Endothelial cell of umbilical vein (primary cell): ENCODE data around the gene TDP1. TPM values are rescaled to one million over a fixed set of nuclear protein-coding genes. Genes with fewer than 3 reads are reported as not detected.

Source experiments
- BruUV-seq: library from RNA; stranded (reverse); fragments of 400-500 nt; replicated peaks from 2 replicates; lab custom pipeline; 2021; lab: Mats Ljungman, UMichigan
- CTCF ChIA-PET: fragments of 300-600, 350-600 bp; sonication (Branson Sonifier 250); formaldehyde crosslinking; loops from one replicate; lab custom pipeline; 2021; ENCODE audit warnings: antibody characterized with exemption, inconsistent platforms; lab: Charles Lee
- POLR2A ChIA-PET: fragments of 300-600, 350-600 bp; sonication (Branson Sonifier 250); formaldehyde crosslinking; loops from one replicate; lab custom pipeline; 2021; ENCODE audit warnings: antibody characterized with exemption, inconsistent platforms; lab: Charles Lee
- DNase-seq: peaks from one replicate; pipeline ENCODE4 v3.0.0-alpha.2; 2011; ENCODE audit warnings: low read depth, low spot score
- FAIRE-seq: peaks from 2 replicates; lab custom pipeline; 2011; peaks lifted over from hg19 to GRCh38; lab: Jason Lieb, UNC
- H2AFZ ChIP-seq: 2 replicates; pipeline ENCODE4 v1.6.0; 2012; ENCODE audit warnings: low read depth, low read length, control low read depth, inconsistent platforms
- H3K27ac ChIP-seq: 2 replicates; pipeline ENCODE4 v1.5.1; 2011; ENCODE audit warnings: low read depth, mild to moderate bottlenecking, control low read depth, low read length, moderate library complexity; ENCODE audit not compliant: insufficient read depth
- H3K27me3 ChIP-seq, 2 experiments: 2 replicates each; pipeline versions ENCODE4 v1.6.0 to v1.6.1; 2011; ENCODE audit warnings: low read length in 2 of 2, mixed read lengths in 1 of 2; ENCODE audit not compliant: control insufficient read depth in 2 of 2, insufficient read depth in 2 of 2
- H3K36me3 ChIP-seq, 2 experiments: 2 replicates in 1 of 2; 3 replicates in 1 of 2; pipeline ENCODE4 v1.5.1; 2011; ENCODE audit warnings: low read length in 2 of 2, mild to moderate bottlenecking in 1 of 2, moderate library complexity in 1 of 2; ENCODE audit not compliant: control insufficient read depth in 2 of 2, insufficient read depth in 2 of 2; ENCODE audit errors: extremely low read depth in 1 of 2
- H3K4me1 ChIP-seq: 3 replicates; pipeline ENCODE4 v1.5.1; 2011; ENCODE audit warnings: mild to moderate bottlenecking, low read length; ENCODE audit not compliant: control insufficient read depth, insufficient read depth; ENCODE audit errors: extremely low read depth
- H3K4me2 ChIP-seq: 2 replicates; pipeline ENCODE4 v1.6.1; 2011; ENCODE audit warnings: low read length, control low read depth, mixed read lengths; ENCODE audit not compliant: insufficient read depth
- H3K4me3 ChIP-seq, 3 experiments: fragments of 200-600 bp in 1 of 3; sonication (generic), shearing (Covaris generic) in 1 of 3; replicated peaks in 1 of 3; 2 replicates each; pipeline ENCODE4 v1.5.1; 2011 to 2016; ENCODE audit warnings: control low read depth in 3 of 3, low read length in 3 of 3, mild to moderate bottlenecking in 2 of 3, inconsistent platforms in 1 of 3, low read depth in 1 of 3, moderate library complexity in 1 of 3; ENCODE audit not compliant: insufficient read depth in 1 of 3
- H3K79me2 ChIP-seq: 2 replicates; pipeline ENCODE4 v1.6.0; 2012; ENCODE audit warnings: low read length, inconsistent platforms; ENCODE audit not compliant: control insufficient read depth, insufficient read depth
- H3K9ac ChIP-seq: replicated peaks from 2 replicates; pipeline ENCODE3; 2011; ENCODE audit warnings: low read length, control low read depth; ENCODE audit not compliant: insufficient read depth; ENCODE audit errors: extremely low read depth
- H3K9me1 ChIP-seq: replicated peaks from 3 replicates; pipeline ENCODE4 v1.6.0; 2011; ENCODE audit warnings: mild to moderate bottlenecking, low read length; ENCODE audit not compliant: control insufficient read depth, insufficient read depth; ENCODE audit errors: extremely low read depth
- H3K9me3 ChIP-seq: replicated peaks from 2 replicates; pipeline ENCODE4 v1.5.1; 2012; ENCODE audit warnings: low read length, inconsistent platforms; ENCODE audit not compliant: control insufficient read depth, insufficient read depth
- H4K20me1 ChIP-seq: replicated peaks from 2 replicates; pipeline ENCODE3; 2011; ENCODE audit warnings: mild to moderate bottlenecking, low read length; ENCODE audit not compliant: control insufficient read depth, insufficient read depth; ENCODE audit errors: extremely low read depth
- EZH2 ChIP-seq: IDR thresholded peaks from 2 replicates; pipeline ENCODE4 v1.6.1; 2012; ENCODE audit warnings: borderline replicate concordance, low read depth, mild to moderate bottlenecking, moderate library complexity, low read length, inconsistent platforms; ENCODE audit not compliant: severe bottlenecking
- FOS ChIP-seq: IDR thresholded peaks from 2 replicates; pipeline ENCODE4 v1.6.1; 2011; ENCODE audit warnings: mild to moderate bottlenecking, low read length, moderate library complexity, borderline replicate concordance; ENCODE audit not compliant: insufficient read depth
- GATA2 ChIP-seq: IDR thresholded peaks from 2 replicates; pipeline ENCODE4 v1.7.0; 2011; ENCODE audit warnings: low read depth, mild to moderate bottlenecking, moderate library complexity, mixed read lengths, low read length; ENCODE audit not compliant: insufficient read length, insufficient read depth
- JUN ChIP-seq: IDR thresholded peaks from 2 replicates; pipeline ENCODE4 v1.6.1; 2011; ENCODE audit warnings: borderline replicate concordance, low read depth; ENCODE audit not compliant: insufficient read length, insufficient read depth
- MYC ChIP-seq: IDR thresholded peaks from one replicate; pipeline ENCODE4 v1.6.1; 2011; ENCODE audit warnings: mild to moderate bottlenecking, low read depth, low read length
- POLR2A ChIP-seq: IDR thresholded peaks from 2 replicates; pipeline ENCODE4 v1.6.1; 2012; ENCODE audit warnings: low read depth, mild to moderate bottlenecking, control low read depth, low read length
- POLR2AphosphoS5 ChIP-seq: IDR thresholded peaks from 2 replicates; pipeline ENCODE4 v1.6.1; 2012; ENCODE audit warnings: low read depth, mild to moderate bottlenecking, control low read depth, low read length, moderate library complexity; ENCODE audit not compliant: insufficient read depth
- dilution Hi-C: fragments of 300-500 bp; cut with MboI; formaldehyde crosslinking; loops from one replicate; pipeline ENCODE4 v1.15.0; 2019; ENCODE audit warnings: low sequenced_read_pairs; ENCODE audit not compliant: extremely low pct_ligation_motif_present
- intact Hi-C: fragments of 100-400 bp; cut with micrococcal nuclease; formaldehyde crosslinking; loops from one replicate; pipeline ENCODE4 v1.10.0; 2022
- polyA plus RNA-seq, 4 experiments: library from polyadenylated mRNA; depleted of rRNA in 3 of 4; stranded (reverse) in 3 of 4; unstranded in 1 of 4; fragments of >200 nt; gene quantifications; 2 replicates each; pipeline versions ENCODE4 v1.2.1 to v1.2.3, GENCODE V29; 2011 to 2012; ENCODE audit warnings: missing spikeins in 1 of 4
- total RNA-seq: library from RNA; stranded (reverse); gene quantifications from 2 replicates; pipeline ENCODE4 v1.2.3, GENCODE V29; 2021
- TF ChIP-seq, protein P1 (sequence below), 2 donors: IDR thresholded peaks; 1 replicate in 1 of 2; 2 replicates in 1 of 2; pipeline ENCODE4 v1.5.1; 2011; ENCODE audit warnings: low read length in 2 of 2, mild to moderate bottlenecking in 2 of 2, moderate library complexity in 2 of 2, control low read depth in 1 of 2, inconsistent platforms in 1 of 2, low read depth in 1 of 2; ENCODE audit not compliant: insufficient read depth in 1 of 2; ENCODE audit errors: extremely low read depth in 1 of 2
- TF ChIP-seq, protein P2 (sequence below): IDR thresholded peaks from 2 replicates; pipeline ENCODE4 v1.6.1; 2011; ENCODE audit not compliant: insufficient read depth, insufficient read length

Gene TDP1
- total and polyA plus RNA-seq, 2 donors (not counting 3 experiments of a cell fraction or from before 2014, with no cell fraction given), result 14.1 to 30.5 TPM

DNA sequence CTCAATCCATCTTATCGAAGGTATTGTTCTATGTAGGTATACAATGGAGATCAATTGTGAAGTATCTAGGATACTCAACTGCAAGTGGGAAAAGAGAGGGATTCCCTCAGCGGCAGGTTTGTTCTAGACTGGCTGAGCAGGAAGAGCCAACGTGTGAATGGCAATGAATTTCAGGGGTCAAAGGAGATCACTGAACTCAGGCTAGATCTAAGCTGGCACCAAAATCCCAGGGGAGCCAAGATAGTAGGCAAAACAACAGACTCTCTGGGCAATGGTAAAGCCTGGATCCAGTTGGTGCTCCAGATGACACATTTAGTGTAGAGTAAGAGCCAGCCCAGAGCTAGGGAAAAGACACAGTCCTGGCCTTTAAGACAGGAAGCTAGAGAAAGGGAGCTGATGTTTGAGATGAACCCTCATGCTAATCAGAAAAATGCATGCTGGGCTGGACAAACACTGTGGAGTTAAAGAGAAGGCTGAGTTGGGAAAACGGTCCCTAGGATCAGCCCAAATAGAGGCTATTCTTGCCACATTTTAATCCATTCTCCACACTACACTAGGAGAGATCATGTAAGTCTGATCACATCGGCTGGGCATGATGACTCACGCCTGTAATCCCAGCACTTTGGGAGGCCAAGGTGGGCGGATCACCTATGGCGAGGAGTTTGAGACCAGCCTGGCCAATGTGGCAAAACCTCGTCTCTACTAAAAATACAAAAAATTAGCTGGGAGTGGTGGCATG is 46.8 kb upstream of the TDP1 start:
- no peaks in the 10 kb centered on the region for H3K4me1 ChIP-seq
- H3K9me3 ChIP-seq, result no peaks in the 10 kb centered on the region
- H4K20me1 ChIP-seq, result no peaks in the 10 kb centered on the region
- dilution Hi-C loops, result no loop called here
- H3K36me3 ChIP-seq, result no peaks in the 10 kb centered on the region
- no peak overlapping the region for H3K9ac ChIP-seq
- no peak overlapping the region for H3K4me3 ChIP-seq
- ChIA-PET POLR2A (no interaction called here), CTCF (interaction anchor here (0.7 to 1.0 kb wide), 2 partner anchors 731 to 868 kb away, joined by 3 read pairs; no protein-coding TSS in a partner anchor)
- no peak for DNase-seq
- intact Hi-C loops, result no loop called here
- H2AFZ ChIP-seq, result no peak overlapping the region
- no TSS peak for BruUV-seq
- no peaks in the 10 kb centered on the region for H3K79me2 ChIP-seq
- TF ChIP-seq GATA2 (no peak), MYC (no peak), EZH2 (no peak), POLR2A (no peak), JUN (no peak), FOS (no peak), POLR2AphosphoS5 (no peak)
- TF ChIP-seq, protein P1, sequence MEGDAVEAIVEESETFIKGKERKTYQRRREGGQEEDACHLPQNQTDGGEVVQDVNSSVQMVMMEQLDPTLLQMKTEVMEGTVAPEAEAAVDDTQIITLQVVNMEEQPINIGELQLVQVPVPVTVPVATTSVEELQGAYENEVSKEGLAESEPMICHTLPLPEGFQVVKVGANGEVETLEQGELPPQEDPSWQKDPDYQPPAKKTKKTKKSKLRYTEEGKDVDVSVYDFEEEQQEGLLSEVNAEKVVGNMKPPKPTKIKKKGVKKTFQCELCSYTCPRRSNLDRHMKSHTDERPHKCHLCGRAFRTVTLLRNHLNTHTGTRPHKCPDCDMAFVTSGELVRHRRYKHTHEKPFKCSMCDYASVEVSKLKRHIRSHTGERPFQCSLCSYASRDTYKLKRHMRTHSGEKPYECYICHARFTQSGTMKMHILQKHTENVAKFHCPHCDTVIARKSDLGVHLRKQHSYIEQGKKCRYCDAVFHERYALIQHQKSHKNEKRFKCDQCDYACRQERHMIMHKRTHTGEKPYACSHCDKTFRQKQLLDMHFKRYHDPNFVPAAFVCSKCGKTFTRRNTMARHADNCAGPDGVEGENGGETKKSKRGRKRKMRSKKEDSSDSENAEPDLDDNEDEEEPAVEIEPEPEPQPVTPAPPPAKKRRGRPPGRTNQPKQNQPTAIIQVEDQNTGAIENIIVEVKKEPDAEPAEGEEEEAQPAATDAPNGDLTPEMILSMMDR (IDR thresholded peaks at IDR 0.05; ENCODE audit: extremely low read depth in 1 of 2, insufficient read depth in 1 of 2, low read depth in 1 of 2, low read length in 2 of 2), result no peak
- TF ChIP-seq, protein P2, sequence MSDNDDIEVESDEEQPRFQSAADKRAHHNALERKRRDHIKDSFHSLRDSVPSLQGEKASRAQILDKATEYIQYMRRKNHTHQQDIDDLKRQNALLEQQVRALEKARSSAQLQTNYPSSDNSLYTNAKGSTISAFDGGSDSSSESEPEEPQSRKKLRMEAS, result no peak
- H3K27ac ChIP-seq, result no peak overlapping the region
- H3K9me1 ChIP-seq, result no peaks in the 10 kb centered on the region
- no peaks in the 10 kb centered on the region for H3K27me3 ChIP-seq
- no peak for FAIRE-seq
- H3K4me2 ChIP-seq, result no peak overlapping the region
